CD4-positive, alpha-beta T cell treated with Interleukin-17A for 1 hour (primary cell): Measurements from ENCODE around the gene PRTFDC1.
"Not testable (repeated sequence)": the region's sequence is repeated elsewhere in the genome, so short reads cannot be mapped to it uniquely, and the experiment has no call there.

Experiments used
- DNase-seq: peaks from one replicate; pipeline ENCODE4 v3.0.0-alpha.2; 2020

Gene PRTFDC1

DNA sequence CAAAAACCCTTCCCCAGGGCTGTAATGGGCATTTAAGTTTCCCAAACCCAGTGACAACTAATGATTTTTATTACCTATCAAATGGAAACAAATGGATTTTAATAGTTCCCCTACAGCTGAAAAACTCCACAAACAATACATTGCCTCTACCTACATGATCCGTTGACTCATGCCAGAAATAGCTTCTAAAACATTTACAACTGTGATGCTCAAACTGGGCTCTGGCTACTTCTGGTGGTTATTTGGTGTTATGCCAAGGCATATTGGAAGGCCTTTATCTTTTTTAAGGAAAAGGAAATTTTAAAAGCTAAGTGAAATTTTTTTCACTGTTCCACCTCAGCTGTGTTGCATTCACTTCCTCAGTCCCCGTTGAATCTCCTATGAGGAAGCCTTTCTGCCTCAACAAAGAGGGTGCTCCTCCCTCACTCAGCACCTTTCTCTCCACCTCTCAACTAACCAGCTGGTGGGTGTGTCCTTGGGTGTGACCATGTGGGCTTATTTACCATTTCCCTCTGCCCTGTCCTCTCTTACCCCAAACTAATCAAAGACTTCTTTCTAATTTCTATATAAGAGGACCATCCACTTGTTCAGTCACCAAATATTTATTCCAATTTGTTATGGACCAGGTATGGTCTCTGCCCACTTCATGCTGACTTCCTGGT lies 82.9 kb downstream of the PRTFDC1 start:
- no peak for DNase-seq

DNA sequence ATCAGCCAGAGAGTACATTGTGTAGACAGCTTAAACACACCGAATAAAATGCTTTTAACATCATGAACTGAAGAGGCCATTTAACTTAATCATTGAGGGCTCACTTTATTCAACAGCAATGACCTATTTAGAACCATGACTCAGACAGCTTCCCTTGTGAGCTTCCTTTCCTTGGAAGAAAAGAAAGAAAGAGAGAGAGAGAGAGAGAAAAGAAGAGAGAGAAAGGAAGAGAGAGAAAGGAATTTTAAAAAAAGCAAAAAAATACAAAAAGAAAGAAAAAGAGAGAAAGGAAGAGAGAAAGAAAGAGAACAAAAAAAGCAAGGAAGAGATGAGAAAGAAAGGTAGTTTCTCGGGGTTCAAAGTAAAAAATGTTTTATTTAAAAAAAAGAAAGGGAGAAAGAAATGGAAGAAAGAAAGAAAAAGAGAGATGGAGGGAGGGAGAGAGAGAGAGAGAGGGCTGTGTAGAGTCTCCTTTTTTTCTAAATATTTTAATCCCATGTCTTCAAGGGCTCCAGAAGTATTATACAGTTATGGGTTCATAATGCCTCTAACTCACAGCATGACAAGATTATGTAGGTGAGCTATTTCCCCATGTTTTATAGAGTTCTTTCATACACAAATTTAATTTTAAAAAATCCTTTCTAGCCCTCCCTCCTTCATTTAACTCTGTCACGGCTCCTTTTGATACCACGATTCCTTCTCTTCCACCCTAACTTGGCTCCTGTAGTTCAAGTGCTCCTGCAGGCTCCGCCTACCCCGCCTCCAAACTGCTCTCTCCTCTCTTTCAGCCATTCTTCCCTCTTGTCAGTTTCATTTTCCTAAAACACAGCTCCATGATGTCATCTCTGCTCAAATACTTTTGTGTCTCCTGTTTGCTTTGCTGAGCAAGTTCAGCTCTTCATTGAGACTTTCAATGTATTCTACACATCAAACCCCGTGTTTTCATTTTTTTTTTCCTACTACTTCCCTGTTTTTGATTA lies 85.5 kb downstream of the PRTFDC1 start:
- DNase-seq = no peak

DNA sequence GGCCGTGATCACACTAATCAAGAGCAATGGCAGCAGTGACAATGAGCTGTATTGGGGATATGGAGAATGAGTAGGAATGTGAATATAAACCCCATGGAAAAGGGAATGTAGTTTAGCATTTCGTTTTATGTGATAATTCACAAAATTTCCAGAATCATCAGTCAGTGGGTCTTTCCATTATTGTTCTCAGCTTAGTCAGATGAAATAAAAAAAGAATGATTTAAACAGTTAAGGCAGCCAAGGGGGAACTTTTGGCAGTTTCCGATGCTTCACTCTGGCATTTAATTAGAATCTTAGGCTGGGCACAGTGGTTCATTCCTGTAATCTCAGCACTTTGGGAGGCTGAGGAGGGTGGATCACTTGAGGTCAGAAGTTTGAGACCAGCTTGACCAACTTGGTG lies 86.6 kb downstream of the PRTFDC1 start:
- DNase-seq = no peak

DNA sequence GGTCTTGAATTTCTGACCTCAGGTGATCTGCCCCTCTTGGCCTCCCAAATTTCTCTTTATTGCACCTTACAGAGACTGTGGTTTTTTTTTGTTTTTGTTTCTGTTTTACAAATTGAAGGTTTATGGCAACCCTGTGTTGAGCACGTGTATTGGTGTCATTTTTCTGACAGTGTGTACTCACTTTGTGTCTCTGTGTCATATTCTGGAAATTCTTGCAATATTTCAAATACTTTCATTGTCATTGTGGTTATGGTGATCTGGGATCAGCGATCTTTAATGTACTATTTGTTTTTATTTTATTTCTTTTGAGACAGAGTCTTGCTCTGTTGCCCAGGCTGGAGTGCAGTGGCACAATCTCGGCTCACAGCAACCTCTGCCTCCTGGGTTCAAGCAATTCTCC lies 89.8 kb downstream of the PRTFDC1 start:
- DNase-seq = no peak

DNA sequence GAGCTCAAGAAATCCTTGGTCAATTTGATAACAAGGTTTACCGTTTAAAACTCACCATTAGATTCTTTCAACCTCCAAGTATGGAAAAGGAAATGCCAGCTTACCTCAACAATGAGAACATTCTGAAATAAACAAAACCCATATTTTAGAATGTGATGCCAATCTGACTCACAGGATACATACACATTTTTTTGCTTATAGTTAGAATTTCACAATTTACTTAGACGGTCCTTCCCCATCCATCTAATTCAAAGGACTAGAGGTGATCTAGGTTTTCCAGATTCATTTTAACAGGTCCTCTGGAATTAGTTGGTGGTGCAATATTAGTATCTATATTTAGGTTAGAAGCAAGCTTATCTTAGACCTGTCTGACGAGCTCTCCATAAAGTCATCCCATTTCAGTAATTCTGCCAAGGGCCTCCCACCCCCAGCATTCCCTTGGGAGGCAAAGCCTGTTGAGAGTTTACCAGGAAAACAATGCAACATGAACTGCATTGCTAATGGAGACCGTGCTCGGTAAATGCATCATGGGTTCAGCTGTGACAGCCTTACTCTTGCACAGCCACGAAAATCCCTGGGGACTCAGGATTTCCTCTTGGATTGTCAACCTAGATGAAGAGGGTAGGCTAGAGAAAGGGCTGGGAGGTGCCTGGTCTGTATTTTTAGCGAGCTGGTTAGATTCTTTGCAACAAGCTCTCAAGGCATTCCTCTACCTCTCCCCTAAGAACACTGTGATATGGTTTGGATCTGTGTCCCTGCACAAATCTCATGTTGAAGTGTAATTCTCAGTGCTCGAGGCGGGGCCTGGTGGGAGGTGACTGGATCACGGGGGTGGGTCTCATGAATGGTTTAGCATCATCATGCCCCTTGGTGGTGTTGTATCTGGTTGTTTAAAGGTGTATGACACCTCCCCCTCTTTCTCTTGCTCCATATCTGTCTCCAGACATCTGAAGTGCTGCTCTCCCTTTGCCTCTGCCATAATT lies 93.8 kb downstream of the PRTFDC1 start:
- DNase-seq = no peak

DNA sequence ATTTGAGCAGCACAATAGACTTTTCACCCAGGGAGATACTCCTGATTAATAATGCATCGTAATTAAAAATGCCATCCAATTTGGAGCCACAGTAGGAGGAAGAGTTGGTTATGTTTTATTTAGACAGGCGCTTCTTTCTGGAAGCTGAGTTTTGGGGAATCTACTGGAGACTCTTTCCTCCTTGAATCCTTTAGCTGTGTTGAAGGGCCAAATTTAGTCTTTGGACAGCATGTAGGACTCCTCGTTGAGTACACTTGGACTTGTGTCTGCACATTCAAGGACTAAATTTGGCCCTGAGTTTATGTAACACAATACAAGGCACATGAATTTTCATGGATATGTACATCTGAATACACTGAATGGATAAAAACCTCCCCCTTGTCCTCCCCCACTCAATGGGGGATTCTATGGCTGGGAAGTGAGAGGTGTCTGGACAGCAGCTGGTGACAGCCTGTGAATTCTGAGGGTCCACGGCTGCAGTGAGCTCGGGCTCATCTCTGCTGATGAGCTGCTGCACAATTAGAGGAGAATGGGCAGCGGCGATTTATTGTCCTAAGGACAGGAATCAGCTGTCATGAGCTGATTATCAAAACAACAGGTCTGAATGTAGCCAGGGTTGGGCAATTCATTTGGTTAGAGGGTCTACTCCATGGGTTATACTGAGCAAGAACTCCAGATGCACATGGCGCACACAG lies 95.2 kb downstream of the PRTFDC1 start:
- no peak for DNase-seq

DNA sequence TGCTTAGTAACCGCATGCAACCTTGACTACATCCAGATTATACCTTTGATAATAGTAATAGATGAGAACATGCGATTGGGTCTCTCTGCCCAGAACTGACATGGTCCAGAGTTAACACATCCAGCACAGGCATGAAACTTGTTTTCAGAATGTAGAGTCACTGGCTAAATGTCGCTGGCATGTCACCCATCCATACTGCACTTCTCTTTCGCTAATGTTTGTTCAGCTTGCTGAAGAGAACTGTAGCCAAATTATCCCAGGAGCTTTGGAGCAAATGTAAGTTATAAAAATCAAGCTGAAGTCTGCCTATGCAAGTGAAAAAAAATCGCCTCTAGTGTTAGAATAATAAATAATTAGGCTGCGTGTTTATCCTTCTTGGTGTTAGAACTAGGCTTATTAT lies 98.2 kb downstream of the PRTFDC1 start:
- no peak for DNase-seq

DNA sequence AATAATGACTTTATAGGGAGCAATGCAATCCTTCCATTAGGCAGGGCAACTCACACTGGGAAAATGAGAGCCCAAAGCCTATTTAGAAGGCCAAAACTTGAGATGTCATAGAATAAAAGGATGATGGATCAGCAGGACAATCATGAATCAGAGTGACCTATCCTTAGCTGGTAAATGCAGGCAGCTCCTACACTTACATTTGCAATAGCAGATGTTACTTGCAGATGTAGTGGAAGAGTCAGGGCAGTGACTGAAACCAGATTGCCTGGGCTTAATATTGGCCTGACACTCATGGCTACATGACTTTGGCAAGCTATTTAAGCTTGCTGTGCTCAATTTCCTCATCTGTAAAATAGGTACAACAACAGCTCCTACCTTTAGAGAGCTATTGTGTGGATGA lies 98.7 kb downstream of the PRTFDC1 start:
- DNase-seq = no peak

DNA sequence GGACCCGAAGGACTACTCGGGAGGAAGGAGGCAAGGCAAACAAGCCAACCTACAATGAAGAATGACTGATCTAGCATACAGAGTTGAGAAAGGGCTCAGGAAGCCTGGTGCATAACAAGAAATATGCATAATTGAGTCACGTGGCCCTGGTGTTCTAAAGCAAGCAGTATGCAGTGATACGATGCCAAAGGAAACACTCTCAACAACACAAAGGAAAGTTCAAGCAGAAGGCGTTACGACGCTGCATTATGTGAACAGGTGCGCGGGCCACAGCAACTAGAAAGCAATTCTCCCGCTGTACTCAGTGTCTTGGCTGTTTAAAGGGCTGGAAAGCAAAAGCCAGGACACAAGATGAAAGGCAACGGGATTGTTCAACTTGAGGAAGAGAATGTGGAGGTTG lies 100.8 kb downstream of the PRTFDC1 start:
- DNase-seq = no peak

DNA sequence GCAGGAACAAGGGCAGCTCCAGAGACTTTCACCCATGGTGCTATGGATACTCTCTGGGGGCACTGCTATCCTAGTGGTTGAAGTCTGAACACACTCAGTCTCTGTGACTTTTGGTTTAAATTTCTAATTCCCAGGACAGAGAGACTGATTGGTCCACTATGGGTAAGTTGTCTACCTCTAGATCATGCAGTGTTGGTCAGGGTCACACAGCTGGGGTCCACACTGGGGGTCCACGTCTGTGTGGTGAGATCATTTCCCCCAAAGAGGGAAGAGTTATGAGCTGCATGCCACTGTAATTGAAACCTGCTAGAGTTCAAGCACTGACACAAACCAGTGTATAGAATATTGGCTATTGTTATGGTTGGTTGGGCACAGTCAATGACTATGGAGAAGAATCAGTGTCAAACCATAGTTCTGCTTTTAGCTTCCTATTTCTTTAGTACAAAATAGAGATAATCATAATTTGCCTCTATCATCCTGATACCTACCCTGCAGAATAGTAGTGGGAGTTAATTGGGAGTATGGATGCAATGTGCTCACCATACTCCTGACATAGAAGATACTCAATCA lies 101.6 kb downstream of the PRTFDC1 start:
- no peak for DNase-seq

DNA sequence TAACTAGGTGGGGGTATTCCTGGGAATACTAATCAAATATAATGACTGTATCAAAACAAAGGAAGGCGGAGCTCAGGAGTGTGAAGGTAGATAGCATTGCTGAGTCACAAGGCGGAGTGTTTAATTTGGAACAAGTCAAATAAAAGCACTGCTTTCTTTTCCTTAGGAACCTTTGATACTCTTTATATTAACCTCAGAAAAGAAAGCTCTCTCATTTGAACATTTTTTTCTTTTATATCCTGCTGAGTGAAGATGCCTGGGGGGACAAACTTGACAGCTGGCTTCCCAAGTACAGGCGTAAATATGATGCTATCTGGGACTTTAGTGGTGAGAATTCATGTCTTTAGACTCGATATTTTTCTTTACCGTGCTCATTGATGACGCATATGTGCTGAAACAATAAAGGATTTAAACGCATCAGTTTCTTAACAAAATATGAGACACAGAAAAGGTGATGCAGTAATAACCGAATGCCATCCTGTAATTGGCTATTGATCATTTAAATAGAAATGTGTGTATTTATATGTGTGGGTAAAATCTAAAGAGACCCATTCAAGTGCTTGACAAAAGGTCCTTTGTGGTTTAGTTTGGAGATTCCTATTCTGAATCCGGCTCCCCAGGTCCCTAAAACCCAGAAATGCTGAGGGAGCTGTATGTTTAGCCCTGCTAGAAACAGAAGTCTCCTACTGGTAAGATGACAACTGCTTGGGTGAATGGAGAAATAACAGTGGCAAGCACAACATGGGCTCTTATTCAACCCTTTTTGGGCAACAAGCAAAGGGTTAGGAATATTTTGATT lies 102.7 kb downstream of the PRTFDC1 start:
- DNase-seq = no peak

DNA sequence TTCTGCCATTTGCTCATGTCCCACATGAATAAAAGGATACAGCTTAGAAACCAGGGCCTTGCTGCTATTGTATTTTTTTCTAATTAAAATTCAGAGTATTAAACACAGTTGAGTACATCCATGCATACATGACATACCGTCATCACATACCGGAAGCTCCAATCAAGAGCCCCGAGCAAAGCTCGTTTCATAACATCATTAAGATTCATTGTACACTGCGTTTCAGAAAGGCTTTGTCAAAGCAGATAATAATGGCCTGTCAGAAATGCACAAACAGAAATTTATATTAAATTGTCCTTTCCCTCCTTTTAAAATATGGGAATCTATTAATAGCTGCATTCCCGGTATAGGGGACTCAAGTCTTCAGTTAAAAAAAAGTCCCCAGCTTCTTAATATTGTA lies 103.4 kb downstream of the PRTFDC1 start:
- no peak for DNase-seq

DNA sequence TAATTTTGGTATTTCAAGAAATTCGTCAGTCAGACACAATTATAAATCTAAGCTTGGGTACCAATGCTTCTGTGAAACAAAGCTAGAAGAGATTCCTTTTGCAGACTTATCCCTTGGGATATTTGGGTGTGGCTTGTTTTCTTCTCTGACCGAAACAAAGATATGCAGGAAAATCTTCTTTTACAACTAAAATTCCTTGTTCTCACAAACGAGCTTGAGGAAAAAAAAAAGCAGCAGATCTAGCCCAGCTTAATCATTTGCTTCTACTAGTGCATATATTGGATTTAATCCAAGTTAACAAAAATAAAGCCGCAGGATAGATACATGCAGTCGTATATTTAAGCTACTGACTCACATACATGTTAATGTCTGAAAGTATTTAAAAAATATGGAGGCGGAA lies 104.2 kb downstream of the PRTFDC1 start:
- no peak for DNase-seq

DNA sequence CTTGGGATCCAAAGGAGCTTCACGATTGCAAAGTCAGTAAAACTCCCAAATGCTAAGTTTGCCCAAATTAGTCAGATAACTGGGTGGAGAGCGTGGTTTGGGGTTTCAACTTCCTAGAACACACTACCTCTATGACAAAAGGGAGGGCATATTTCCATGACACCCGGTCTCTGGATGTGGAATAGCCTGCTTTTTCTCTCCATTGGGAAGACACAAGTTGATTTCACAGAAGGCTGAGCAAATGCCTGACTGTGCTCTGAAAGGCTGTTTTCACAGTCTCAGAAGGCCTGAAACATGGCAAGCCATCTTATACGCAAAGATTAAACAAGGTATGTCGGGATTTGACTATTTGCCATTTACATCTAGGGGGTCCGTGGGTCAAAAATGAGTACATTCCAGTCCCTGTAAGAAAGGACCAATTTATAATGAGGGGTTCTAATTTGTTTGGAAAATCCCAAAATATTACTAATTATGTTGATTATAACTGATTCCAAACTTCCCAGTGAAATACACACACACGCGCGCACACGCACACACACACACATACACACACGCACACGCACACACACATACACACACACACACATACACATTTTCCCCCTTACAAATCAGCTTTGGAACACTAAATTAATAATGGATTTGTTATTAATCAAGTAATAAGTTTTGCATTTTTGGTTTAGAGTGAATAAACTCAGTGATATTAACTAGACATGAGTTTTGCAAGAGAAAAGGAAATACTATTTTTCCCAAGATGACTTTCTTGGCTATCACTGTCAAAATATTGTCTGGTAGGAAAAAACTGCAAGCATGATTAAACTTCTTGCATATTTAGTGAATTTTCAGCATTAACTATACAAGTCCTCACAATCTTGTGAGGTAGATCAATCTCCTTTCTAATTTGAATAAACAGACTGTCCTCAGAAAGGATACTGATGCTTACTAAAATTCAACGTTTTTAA lies 105.0 kb downstream of the PRTFDC1 start:
- DNase-seq = no peak

DNA sequence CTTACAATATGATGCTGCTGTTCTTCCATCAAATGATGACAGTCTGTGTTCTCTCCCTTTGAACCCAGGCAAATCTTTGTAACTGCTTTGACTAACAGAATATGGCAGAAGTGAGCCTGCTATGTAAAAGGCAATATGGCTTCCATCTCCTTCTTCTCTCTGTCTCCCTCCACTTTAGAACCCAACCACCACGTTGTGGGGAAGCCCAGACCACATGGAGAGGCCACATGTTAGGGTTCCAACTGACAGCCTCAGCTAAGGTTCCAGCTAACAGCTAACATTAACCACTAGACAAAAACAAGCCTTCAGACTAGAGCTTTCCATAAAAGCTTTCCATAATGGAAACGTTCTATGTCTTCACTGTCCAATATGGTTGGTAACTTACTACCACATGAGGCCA lies 107.7 kb downstream of the PRTFDC1 start:
- DNase-seq = no peak

DNA sequence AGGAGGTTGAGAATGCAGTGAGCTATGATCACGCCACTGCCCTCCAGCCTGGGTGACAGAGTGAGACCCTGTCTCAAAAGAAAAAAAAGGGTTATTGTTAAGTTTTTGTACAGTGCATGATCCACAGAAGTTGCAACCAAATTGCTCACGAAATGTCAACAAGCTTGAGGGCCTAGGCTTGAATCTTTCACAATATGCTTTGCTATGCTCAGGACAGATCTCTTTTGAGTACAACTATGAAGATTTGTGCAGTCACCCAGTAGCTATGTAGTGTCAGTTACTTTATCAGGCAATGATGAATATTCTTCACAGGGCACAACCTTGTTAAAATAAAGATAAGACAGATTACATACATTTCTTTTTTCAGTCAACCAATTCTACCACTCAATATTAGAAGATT lies 109.2 kb downstream of the PRTFDC1 start:
- no peak for DNase-seq

DNA sequence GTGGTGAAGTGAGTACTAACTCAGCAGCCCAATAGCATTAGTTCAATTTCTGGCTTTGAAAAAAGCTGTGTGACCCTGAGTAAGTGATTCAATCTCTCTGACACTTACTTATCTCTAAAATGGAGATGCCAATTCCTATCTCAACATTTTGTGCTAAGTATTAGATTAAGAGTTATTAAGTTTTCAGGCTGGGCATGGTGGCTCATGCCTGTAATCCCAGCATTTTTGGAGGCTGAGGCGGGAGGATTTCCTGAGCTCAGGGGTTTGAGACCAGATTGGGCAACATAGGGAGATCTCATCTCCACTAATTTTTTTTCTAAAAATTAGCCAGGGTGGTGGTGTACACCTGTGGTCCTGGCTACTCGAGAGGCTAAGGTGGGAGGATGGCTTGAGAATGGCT lies 109.5 kb downstream of the PRTFDC1 start:
- DNase-seq = no peak

DNA sequence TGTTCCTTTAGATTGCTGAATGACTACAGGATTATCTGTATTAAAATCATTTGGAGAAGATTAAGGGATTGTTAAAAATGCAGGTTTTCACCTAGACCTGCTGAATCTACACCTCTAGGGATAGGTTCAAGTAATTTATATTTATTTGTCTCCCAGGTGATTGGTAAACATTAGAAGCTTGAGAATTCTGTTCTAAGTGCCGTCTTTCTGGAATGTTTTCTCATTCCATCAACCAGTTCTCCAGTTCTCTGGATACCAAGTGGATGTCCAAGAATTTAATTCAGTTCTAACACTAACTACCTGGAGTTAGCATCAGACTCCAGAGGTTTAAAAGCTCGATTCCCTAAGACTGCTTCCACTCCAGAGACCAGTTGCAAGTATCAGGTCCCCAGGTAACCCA lies 110.9 kb downstream of the PRTFDC1 start:
- no peak for DNase-seq

DNA sequence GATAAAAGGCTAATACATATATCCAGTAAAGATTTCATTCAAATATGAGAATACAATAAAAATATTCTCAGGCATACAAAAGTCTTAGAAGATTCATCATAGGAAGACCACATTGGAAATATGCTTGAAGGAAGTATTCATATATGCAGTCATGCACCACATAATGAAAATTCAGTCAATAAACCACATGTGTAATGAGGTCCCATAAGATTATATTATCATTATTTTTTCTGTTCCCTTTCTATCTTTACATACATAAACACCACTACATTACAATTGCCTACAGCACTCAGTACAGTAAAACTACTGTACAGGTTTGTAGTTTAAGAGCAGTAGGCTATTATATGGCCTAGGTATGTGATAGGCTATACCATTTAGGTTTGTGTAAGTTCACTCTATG lies 111.6 kb downstream of the PRTFDC1 start:
- no peak for DNase-seq

DNA sequence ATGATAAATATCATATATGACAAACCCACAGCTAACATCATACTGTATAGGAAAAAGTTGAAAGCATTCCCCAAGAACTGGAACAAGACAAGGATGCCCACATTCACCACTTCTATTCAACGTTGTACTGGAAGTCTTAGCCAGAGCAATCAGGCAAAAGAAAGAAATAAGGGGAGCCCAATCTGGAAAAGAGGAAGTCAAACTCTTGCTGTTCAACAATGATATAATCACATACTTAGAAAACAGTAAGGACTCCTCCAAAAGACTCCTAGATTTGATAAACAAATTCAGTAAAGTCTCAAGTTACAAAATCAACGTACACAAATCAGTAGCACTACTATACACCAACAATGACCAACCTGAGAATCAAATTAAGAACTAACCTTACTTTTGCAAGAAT lies 114.6 kb downstream of the PRTFDC1 start:
- not testable (repeated sequence) for DNase-seq
